K562 (cell line): ENCODE measurements around the gene MYL12B.

ENCODE experiments used
- DPF2 ChIP-seq: fragments of 450-650 bp; IDR thresholded peaks from 2 replicates; pipeline ENCODE4 v1.6.1; 2016
- JUNB ChIP-seq: fragments of 450-650 bp; formaldehyde crosslinking; conservative IDR thresholded peaks from 2 replicates; pipeline ENCODE4 v1.4.0; 2020; ENCODE audit warnings: mild to moderate bottlenecking
- KAT2B ChIP-seq: IDR thresholded peaks from one replicate; pipeline ENCODE4 v1.6.1; 2012; ENCODE audit warnings: low read depth, mild to moderate bottlenecking, control low read depth, inconsistent platforms, low read length, moderate library complexity
- SREBF1 ChIP-seq: fragments of 150-350 bp; IDR thresholded peaks from 2 replicates; pipeline ENCODE4 v1.6.1; 2014; ENCODE audit warnings: antibody characterized with exemption, low read depth, low read length, borderline replicate concordance
- TSC22D4 ChIP-seq: fragments of 450-650 bp; IDR thresholded peaks from 2 replicates; pipeline ENCODE4 v1.6.1; 2016; ENCODE audit warnings: missing genetic modification characterization, missing biosample characterization, control low read depth
- ZNF589 ChIP-seq: fragments of 200-800 bp; sonication (Bioruptor generic); IDR thresholded peaks from 2 replicates; pipeline ENCODE4 v1.6.1; 2016; ENCODE audit warnings: low read depth, missing genetic modification characterization, missing compliant biosample characterization
- TF ChIP-seq, protein P1 (sequence below): fragments of 450-650 bp; formaldehyde crosslinking; IDR thresholded peaks from 2 replicates; pipeline ENCODE4 v1.4.0; 2022; ENCODE audit warnings: missing genetic modification characterization

- no peak for TF ChIP-seq TSC22D4
- TF ChIP-seq, protein P1, sequence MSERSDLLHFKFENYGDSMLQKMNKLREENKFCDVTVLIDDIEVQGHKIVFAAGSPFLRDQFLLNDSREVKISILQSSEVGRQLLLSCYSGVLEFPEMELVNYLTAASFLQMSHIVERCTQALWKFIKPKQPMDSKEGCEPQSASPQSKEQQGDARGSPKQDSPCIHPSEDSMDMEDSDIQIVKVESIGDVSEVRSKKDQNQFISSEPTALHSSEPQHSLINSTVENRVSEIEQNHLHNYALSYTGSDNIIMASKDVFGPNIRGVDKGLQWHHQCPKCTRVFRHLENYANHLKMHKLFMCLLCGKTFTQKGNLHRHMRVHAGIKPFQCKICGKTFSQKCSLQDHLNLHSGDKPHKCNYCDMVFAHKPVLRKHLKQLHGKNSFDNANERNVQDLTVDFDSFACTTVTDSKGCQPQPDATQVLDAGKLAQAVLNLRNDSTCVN (CRISPR knock-in tag), result no peak
- TF ChIP-seq KAT2B, result no peak
- no peak for TF ChIP-seq SREBF1
- no peak for TF ChIP-seq DPF2
- no peak for TF ChIP-seq ZNF589 (CRISPR knock-in tag)
- no peak for TF ChIP-seq JUNB (CRISPR knock-in tag)
These were observed 49.3 kb upstream of the MYL12B start for GRCh38 chr18:3212657-3213056.
